Measurements from ENCODE around the gene HEXD.
A peak's percentile ranks its signal among the peaks of the same experiment; 100 is the strongest.
"Not testable (repeated sequence)": the region's sequence is repeated elsewhere in the genome, so short reads cannot be mapped to it uniquely, and the experiment has no call there.

Gene HEXD

DNA sequence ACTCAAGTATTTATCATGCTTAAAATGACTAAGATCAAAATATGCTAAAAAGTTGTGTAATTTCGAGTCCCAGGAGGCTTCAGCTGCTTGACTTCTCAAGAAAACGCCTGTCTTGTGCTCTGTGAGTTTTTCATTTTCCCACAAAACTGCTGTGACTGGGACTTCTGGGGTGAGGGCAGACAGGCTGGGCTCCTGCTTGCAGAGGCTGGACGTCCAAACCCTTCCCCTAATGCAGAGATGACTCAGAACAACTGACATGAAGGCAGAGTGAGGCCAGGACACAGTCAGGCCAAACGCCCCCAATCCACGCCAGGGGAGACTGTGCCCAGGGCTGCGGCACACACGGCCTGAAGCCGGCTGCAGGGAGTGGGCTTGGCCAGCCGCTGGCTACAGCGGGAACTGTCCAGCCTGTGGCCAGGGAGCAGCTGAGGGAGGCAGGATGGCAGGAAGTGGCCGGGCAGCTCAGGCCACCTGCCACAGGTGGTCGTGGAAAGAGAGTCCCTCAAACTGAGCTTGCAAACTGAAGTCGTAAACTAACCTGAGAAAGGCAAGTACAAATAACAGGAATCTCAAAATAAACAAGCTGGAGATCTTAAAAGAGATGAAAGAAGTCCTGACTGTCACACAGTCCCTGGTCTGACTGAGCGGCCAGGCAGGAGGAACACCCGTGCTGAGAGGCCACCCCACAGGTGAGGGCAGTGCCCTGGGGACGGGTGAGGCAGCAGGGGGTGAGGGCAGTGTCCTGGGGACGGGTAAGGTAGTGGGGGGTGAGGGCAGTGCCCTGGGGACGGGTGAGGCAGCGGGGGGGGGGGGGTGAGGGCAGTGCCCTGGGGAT is 21.3 kb upstream of the HEXD start:
- DNase-seq (ENCODE audit: low spot score) = no peak

- DNase-seq (ENCODE audit: low spot score) = no peak
These were observed 20.5 kb upstream of the HEXD start for GRCh38 chr17:82397449-82398335.

GRCh38 chr17:82399041-82399441 is 19.1 kb upstream of the HEXD start:
- no peak for DNase-seq (ENCODE audit: low spot score)

- DNase-seq (ENCODE audit: low spot score) = no peak
These were observed 18.5 kb upstream of the HEXD start for GRCh38 chr17:82399601-82400101.

DNA sequence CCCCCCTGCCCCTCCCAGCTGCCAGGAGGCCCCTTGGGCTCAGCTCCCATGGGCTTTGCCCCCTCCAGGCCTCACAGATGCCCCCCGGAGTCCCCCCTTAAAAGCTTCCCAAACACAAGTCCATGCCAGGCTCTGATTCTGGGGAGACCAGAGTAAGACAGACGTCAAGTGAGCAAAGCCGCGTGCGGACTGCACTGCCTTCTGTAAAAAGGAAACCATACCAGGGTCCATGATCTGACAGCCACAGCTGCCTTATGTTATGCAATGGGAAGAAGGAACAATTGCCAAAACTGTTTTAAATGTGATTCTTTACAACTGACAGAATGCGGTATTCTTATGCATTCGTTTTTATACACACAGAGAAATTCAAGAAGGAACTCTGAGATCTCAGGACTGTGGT is 17.9 kb upstream of the HEXD start:
- DNase-seq (ENCODE audit: low spot score) = no peak

GRCh38 chr17:82400830-82401229 is 17.3 kb upstream of the HEXD start:
- no peak for DNase-seq (ENCODE audit: low spot score)

GRCh38 chr17:82402865-82403264 is 15.3 kb upstream of the HEXD start:
- DNase-seq (ENCODE audit: low spot score) = no peak

- no peak for DNase-seq (ENCODE audit: low spot score)
These were observed 14.2 kb upstream of the HEXD start for GRCh38 chr17:82403662-82404660.

- DNase-seq (ENCODE audit: low spot score) = no peak
These were observed 13.1 kb upstream of the HEXD start for GRCh38 chr17:82405051-82405450.

DNA sequence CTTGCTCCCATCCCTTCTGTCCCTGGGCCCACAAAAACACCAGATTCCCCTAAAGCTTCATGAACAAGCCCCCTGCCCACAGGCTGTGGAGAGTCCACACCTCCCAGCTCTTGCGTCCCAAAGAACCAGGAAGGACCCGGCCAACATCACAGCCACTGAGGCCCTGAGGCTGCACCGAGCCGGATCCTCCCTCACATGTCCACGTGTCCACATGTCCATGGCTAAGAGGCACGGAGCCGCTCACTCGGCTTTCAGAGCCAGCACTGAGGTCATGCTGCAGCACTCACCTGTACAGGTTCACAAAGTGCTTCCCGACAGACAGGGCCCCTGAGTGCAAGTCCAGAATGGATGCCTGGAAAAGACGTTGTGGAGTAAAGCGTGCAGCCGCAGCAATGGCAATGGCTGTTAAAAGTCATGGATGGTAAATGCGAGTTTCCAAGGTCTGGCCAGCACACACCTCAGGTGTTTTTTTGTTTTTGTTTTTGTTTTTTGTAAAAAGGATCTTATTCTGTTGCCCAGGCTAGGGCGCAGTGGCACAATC is 11.9 kb upstream of the HEXD start:
- DNase-seq (ENCODE audit: low spot score) = no peak

GRCh38 chr17:82407255-82407654 is 10.9 kb upstream of the HEXD start:
- DNase-seq (ENCODE audit: low spot score) = no peak

DNA sequence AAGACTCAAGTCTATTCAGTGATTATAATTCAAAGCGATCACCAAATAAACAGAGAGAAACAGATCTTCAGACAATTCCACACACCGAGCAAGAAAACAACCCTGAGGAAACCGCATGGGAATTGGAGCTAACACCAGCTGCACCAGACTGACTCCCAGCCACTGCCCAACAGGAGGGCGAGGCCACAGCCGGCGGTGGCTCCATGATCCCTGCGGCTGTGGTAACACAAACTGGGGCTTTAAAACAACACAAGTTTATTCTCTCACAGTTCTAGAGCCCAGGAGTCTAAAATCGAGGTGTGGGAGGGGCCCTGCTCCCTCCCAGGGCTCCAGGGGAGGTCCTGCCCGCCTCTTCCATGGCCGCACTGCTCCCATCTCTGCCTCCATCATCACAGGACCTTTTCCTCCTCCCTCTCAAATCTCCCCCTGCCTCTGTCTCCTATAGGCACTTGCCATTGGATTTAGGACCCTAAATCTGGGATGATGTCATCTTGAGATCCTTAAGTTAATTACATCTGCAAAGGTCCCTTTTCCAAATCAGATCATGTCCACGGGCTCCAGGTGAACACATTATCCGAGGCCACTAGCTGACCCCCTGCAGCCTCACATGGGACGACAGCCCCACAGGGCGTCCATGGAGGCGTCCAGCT is 9.7 kb upstream of the HEXD start:
- no peak for DNase-seq (ENCODE audit: low spot score)

DNA sequence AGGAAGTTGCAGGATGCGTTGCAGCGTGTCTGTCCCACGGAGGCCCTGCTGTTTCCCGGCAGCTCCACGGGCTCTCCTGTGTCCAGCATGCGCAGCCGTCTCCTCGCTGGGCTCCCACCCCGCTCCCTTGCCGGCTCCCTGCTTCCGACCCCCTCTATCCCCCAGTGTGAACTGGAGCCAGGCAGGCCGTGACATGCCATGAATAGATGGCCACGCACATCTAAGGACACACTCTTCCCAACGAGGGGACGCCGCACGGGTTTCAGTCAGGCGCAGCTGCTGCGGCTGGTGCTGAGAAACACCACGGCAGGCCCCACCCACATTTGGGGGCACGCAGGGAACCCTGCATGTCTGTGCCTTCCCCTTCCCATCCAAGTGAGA is 9.2 kb upstream of the HEXD start:
- DNase-seq (ENCODE audit: low spot score) = no peak

- no peak for DNase-seq (ENCODE audit: low spot score)
These were observed 8.0 kb upstream of the HEXD start for GRCh38 chr17:82410014-82410716.

- no peak for DNase-seq (ENCODE audit: low spot score)
These were observed 6.6 kb upstream of the HEXD start for GRCh38 chr17:82411396-82412053.

- not testable (repeated sequence) for DNase-seq (ENCODE audit: low spot score)
These were observed 6.1 kb upstream of the HEXD start for GRCh38 chr17:82412081-82412480.

DNA sequence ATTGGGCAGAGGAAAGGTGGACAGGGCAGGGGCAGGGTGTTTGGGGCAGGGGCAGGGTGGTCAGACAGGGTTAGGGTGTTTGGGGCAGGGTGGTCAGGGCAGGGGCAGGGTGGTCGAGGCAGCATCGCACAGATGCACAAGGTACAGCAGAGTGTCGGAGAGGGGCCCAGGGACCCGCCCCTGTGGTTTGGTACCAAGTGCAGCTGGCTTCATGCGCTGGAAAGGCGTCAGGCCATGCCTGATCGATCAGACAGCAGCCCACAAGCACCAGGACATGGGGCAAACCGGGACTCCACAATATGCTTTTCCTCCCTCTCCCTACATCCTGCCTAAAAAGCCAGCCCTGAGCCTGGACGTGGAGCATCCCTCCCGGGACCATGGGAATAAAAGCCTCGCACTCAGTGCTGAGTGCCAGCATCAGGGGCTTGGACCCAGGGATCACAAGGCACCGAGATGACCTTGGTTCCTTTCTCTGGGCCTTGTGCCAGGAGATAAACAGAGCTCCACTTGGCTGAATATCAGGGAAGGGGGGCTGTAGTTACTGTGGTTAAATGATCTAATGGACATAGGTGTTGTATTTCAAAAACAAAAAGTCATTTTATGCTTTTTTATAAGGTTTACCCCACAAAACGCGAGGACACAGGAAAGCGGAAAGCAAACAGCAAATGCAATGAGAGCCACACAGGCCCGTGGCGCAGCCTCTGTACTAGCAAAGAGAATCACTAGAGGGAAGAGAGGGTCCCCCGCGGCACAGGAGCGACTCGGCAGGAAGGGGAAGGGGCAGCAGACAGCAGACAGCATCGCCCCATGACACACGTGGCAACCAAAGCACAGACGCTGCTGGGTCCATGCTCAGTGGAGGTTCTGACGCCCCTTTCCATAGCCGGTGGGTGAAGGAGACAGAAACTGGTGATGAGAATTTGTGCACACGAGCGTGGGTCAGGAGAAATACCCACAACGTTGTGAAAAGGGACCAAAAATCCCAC is 5.3 kb upstream of the HEXD start:
- no peak for DNase-seq (ENCODE audit: low spot score)

DNA sequence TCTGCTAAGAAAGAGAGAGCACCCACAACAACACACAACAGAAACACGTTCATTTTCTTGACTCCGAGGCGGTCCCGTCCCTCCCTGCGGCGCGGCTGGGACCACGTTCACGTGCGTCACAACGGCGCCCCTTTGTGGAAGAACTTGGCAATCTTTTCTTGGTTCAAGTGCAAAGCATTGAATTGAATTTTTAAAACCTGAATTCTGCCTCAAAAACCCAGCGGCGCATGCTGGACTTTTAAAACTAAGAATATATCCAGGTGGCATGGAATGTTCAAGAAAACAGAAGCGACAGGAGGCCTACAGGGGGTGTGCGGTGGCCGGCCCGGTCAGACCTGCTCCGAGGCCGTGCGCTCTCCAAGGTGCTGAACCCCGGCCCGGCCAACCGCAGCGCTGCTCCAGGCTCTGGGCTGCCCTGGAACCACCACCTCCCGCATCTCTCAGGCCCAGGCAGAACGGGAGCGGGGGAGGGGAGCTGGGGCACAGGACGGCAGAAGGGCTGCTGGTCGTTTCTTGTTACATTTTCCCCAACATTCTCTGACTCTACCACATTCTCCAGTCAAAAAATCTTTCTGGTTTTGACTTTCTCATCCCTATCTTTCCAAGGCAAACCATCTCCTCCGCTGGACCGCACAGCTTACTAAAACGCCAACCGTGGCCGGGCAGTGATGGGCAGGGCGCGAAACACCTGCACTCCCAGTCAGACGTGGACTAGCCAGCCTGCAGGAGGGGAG is 3.4 kb upstream of the HEXD start:
- peak; percentile 93 for DNase-seq (ENCODE audit: low spot score)

Data from ecto neural progenitor cell (in vitro differentiated cells).